ENCODE results near the gene IGSF21.

The IGSF21 gene

DNA sequence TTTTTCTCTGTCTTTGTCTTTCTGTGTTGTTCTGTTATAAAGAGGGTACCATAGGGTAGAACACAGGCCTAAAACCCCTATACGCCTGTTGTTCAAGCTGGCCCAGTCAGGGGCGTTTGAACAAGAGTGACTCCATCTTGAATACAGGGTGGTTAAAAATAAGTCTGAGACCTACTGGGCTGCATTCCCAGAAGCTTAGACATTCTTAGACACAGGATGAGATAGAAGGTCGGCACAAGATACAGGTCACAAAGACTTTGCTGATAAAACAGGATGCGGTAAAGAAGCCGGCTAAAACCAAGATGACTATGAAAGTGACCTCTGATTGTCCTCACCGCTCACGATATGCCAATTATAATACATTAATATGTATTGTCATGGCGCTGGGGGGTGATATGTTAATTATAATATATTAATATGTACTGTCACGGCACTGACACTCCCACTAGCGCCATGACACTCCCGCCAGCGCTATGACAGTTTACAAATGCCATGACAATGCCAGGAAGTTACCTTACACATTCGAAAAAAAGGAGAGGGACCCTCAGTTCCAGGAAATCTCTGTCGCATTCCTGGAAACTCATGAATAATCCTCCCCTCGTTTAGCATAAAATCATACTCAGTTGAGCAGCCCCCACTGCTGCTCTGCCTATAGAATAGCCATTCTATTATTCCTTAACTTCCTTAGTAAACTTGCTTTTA lies 314.6 kb downstream of the IGSF21 start:
- DNase-seq (ENCODE audit: low read depth) = no peak
- no peak for TF ChIP-seq CTCF (conservative IDR thresholded peaks at IDR 0.05; ENCODE audit: low read length)
- no peak overlapping the region for H3K4me3 ChIP-seq (ENCODE audit: low read length)

GRCh38 chr1:18422954-18423353 lies 315.4 kb downstream of the IGSF21 start:
- no peak for DNase-seq (ENCODE audit: low read depth)
- H3K4me3 ChIP-seq (ENCODE audit: low read length) = no peak overlapping the region
- no peak for TF ChIP-seq CTCF (conservative IDR thresholded peaks at IDR 0.05; ENCODE audit: low read length)

DNA sequence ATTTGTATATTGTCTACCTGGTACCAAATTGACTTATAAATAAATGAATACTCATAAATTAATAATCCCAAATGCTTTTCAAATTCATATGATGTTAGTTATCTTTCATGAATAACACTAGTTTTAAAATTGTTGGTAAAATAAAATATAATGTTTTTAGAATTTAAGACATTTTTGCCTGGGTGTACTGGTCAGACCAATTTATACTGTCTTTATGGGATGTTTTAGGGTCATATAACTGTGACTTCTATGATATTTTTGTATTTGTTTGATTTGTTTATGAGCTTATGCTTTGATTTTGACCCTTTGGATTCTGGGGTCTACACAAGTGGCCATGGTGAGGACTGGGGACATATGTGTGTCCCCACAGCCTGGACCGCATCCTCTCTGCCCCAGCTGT lies 319.0 kb downstream of the IGSF21 start:
- DNase-seq (ENCODE audit: low read depth) = no peak
- no peak for TF ChIP-seq CTCF (conservative IDR thresholded peaks at IDR 0.05; ENCODE audit: low read length)
- no peak overlapping the region for H3K4me3 ChIP-seq (ENCODE audit: low read length)

All from AG10803 (cell line).